SK-N-SH treated with all-trans-retinoic acid at 6 μM for 48 hours (cell line): Measurements from ENCODE around the gene RNFT2.

Experiments used
- ATAC-seq: fragments of 200-7000 bp; cut with Tn5 transposase; 3 replicates; pipeline ENCODE4 v1.9.1; 2020; ENCODE audit warnings: mild to moderate bottlenecking, moderate library complexity
- ARNTL ChIP-seq: fragments of 450-650 bp; formaldehyde crosslinking; IDR thresholded peaks from 2 replicates; pipeline ENCODE4 v1.5.0; 2020; ENCODE audit warnings: low read depth, mild to moderate bottlenecking, moderate library complexity, borderline replicate concordance
- BACH2 ChIP-seq: fragments of 250-450 bp; sonication (Bioruptor Pico); IDR thresholded peaks from 2 replicates; pipeline ENCODE4 v1.9.0; 2021; ENCODE audit warnings: mild to moderate bottlenecking, borderline replicate concordance
- GLIS3 ChIP-seq: fragments of 250-450 bp; sonication (Bioruptor Pico); IDR thresholded peaks from 2 replicates; pipeline ENCODE4 v1.5.0; 2020; ENCODE audit warnings: mild to moderate bottlenecking, moderate library complexity
- ISL1 ChIP-seq: fragments of 250-450 bp; sonication (Bioruptor Pico); IDR thresholded peaks from 2 replicates; pipeline ENCODE4 v2.1.2; 2022; ENCODE audit warnings: mild to moderate bottlenecking, moderate library complexity
- OSR1 ChIP-seq: fragments of 250-450 bp; sonication (Bioruptor Pico); IDR thresholded peaks from 2 replicates; pipeline ENCODE4 v1.8.0; 2022; ENCODE audit warnings: moderate library complexity, mild to moderate bottlenecking, inconsistent platforms
- PPARA ChIP-seq: fragments of 250-450 bp; sonication (Bioruptor Pico); IDR thresholded peaks from 2 replicates; pipeline ENCODE4 v1.5.0; 2020; ENCODE audit warnings: mild to moderate bottlenecking, borderline replicate concordance
- RARB ChIP-seq: fragments of 250-450 bp; sonication (Bioruptor Pico); IDR thresholded peaks from 2 replicates; pipeline ENCODE4 v1.8.0; 2021; ENCODE audit warnings: mild to moderate bottlenecking, moderate library complexity
- TOX ChIP-seq: fragments of 250-450 bp; sonication (Bioruptor Pico); IDR thresholded peaks from 2 replicates; pipeline ENCODE4 v1.8.0; 2021; ENCODE audit warnings: mild to moderate bottlenecking, moderate library complexity, borderline replicate concordance
- ZC3H10 ChIP-seq: fragments of 250-450 bp; sonication (Bioruptor Pico); IDR thresholded peaks from 2 replicates; pipeline ENCODE4 v1.5.1; 2021; ENCODE audit warnings: mild to moderate bottlenecking, moderate library complexity
- ZFP3 ChIP-seq: fragments of 250-450 bp; sonication (Bioruptor Pico); IDR thresholded peaks from 2 replicates; pipeline ENCODE4 v1.5.0; 2020; ENCODE audit warnings: mild to moderate bottlenecking, moderate library complexity
- ZNF565 ChIP-seq: fragments of 450-650 bp; formaldehyde crosslinking; conservative IDR thresholded peaks from 2 replicates; pipeline ENCODE4 v1.5.0; 2020; ENCODE audit warnings: low read depth, mild to moderate bottlenecking, moderate library complexity
- ZNF70 ChIP-seq: fragments of 450-650 bp; formaldehyde crosslinking; IDR thresholded peaks from 2 replicates; pipeline ENCODE4 v1.5.0; 2020; ENCODE audit warnings: mild to moderate bottlenecking, moderate library complexity
- ZNF8 ChIP-seq: fragments of 450-650 bp; formaldehyde crosslinking; IDR thresholded peaks from 2 replicates; pipeline ENCODE4 v1.5.0; 2020; ENCODE audit warnings: mild to moderate bottlenecking, moderate library complexity
- TF ChIP-seq, protein P1 (sequence below): fragments of 250-450 bp; sonication (Bioruptor Pico); IDR thresholded peaks from 2 replicates; pipeline ENCODE4 v1.8.0; 2021; ENCODE audit warnings: low read depth, mild to moderate bottlenecking, moderate library complexity, borderline replicate concordance
- TF ChIP-seq, protein P2 (sequence below): fragments of 250-450 bp; sonication (Bioruptor Pico); IDR thresholded peaks from 2 replicates; pipeline ENCODE4 v1.5.1; 2020; ENCODE audit warnings: low read depth, mild to moderate bottlenecking, moderate library complexity
- TF ChIP-seq, protein P3 (sequence below): fragments of 250-450 bp; sonication (Bioruptor Pico); IDR thresholded peaks from 2 replicates; pipeline ENCODE4 v1.5.1; 2021; ENCODE audit warnings: mild to moderate bottlenecking, moderate library complexity
- TF ChIP-seq, protein P4 (sequence below): fragments of 250-450 bp; sonication (Bioruptor Pico); IDR thresholded peaks from 2 replicates; pipeline ENCODE4 v1.8.0; 2020; ENCODE audit warnings: mild to moderate bottlenecking, moderate library complexity, borderline replicate concordance
- TF ChIP-seq, protein P5 (sequence below): fragments of 250-450 bp; sonication (Bioruptor Pico); IDR thresholded peaks from 2 replicates; pipeline ENCODE4 v1.5.0; 2020; ENCODE audit warnings: mild to moderate bottlenecking, moderate library complexity

Gene RNFT2

DNA sequence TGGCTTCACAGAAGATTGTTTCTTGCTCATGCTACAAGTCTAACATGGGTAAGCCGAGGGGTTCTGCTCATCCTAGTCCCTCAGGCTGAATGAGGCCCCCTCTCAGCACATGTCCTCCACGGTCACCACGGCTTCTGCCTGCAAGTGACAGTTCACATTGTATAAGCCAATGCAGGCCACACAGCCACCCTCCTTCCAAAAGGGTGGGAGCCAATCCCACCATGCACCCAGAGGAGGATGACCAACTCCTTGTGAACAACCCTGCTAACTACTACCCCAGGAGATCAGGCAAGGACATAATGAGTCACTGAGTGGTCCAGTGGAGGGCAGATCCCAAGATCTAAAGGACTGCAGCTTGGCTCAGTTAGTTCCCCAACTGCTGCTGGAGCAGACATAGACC, 6.3 kb upstream of the RNFT2 start:
- no peak for ATAC-seq
- TF ChIP-seq GLIS3 (CRISPR knock-in tag) = no peak
- TF ChIP-seq ARNTL = no peak
- TF ChIP-seq ZNF8 (CRISPR knock-in tag) = no peak
- no peak for TF ChIP-seq OSR1 (CRISPR knock-in tag)
- TF ChIP-seq, protein P1, sequence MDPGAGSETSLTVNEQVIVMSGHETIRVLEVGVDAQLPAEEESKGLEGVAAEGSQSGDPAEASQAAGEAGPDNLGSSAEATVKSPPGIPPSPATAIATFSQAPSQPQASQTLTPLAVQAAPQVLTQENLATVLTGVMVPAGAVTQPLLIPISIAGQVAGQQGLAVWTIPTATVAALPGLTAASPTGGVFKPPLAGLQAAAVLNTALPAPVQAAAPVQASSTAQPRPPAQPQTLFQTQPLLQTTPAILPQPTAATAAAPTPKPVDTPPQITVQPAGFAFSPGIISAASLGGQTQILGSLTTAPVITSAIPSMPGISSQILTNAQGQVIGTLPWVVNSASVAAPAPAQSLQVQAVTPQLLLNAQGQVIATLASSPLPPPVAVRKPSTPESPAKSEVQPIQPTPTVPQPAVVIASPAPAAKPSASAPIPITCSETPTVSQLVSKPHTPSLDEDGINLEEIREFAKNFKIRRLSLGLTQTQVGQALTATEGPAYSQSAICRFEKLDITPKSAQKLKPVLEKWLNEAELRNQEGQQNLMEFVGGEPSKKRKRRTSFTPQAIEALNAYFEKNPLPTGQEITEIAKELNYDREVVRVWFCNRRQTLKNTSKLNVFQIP (CRISPR knock-in tag) = no peak
- no peak for TF ChIP-seq ISL1
- no peak for TF ChIP-seq ZNF70
- no peak for TF ChIP-seq ZNF565 (CRISPR knock-in tag)
- TF ChIP-seq, protein P2, sequence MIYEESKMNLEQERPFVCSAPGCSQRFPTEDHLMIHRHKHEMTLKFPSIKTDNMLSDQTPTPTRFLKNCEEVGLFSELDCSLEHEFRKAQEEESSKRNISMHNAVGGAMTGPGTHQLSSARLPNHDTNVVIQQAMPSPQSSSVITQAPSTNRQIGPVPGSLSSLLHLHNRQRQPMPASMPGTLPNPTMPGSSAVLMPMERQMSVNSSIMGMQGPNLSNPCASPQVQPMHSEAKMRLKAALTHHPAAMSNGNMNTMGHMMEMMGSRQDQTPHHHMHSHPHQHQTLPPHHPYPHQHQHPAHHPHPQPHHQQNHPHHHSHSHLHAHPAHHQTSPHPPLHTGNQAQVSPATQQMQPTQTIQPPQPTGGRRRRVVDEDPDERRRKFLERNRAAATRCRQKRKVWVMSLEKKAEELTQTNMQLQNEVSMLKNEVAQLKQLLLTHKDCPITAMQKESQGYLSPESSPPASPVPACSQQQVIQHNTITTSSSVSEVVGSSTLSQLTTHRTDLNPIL (CRISPR knock-in tag) = no peak
- TF ChIP-seq, protein P3, sequence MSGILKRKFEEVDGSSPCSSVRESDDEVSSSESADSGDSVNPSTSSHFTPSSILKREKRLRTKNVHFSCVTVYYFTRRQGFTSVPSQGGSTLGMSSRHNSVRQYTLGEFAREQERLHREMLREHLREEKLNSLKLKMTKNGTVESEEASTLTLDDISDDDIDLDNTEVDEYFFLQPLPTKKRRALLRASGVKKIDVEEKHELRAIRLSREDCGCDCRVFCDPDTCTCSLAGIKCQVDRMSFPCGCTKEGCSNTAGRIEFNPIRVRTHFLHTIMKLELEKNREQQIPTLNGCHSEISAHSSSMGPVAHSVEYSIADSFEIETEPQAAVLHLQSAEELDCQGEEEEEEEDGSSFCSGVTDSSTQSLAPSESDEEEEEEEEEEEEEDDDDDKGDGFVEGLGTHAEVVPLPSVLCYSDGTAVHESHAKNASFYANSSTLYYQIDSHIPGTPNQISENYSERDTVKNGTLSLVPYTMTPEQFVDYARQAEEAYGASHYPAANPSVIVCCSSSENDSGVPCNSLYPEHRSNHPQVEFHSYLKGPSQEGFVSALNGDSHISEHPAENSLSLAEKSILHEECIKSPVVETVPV = no peak

DNA sequence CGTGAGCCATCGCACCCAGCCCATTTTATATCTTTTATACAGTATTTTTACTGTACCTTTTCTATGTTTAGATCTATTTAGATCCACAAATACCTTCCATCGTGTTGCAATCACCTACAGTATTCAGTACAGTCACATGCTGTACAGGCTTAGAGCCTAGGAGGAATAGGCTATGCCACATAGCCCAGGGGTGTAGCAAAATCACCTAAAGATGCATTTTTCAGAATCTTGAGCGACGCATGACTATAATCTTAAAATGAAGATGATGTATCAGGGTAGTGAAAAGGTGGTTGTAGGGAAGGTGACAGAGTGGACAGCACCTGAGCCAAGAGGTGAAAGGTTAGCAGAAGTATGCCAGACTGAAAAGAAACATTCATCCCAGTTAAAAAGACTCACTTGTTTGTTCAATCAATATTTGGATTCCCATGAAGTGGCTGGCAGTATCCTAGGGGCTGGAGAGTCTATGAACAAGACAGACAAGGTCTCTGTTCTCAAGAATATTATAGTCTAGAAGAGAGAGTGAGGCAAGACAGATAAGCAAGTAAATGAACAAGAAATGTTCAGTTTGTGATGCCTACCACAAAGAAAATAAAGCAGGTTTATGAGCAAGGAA, 3.9 kb upstream of the RNFT2 start:
- no peak for TF ChIP-seq ZNF565 (CRISPR knock-in tag)
- TF ChIP-seq GLIS3 (CRISPR knock-in tag) = no peak
- TF ChIP-seq ZFP3 (CRISPR knock-in tag) = no peak
- TF ChIP-seq ZNF8 (CRISPR knock-in tag) = no peak
- TF ChIP-seq PPARA (CRISPR knock-in tag) = no peak
- TF ChIP-seq, protein P3 = no peak
- no peak for TF ChIP-seq TOX
- TF ChIP-seq, protein P1 (CRISPR knock-in tag) = no peak
- TF ChIP-seq OSR1 (CRISPR knock-in tag) = no peak
- no peak for TF ChIP-seq ISL1
- TF ChIP-seq, protein P4, sequence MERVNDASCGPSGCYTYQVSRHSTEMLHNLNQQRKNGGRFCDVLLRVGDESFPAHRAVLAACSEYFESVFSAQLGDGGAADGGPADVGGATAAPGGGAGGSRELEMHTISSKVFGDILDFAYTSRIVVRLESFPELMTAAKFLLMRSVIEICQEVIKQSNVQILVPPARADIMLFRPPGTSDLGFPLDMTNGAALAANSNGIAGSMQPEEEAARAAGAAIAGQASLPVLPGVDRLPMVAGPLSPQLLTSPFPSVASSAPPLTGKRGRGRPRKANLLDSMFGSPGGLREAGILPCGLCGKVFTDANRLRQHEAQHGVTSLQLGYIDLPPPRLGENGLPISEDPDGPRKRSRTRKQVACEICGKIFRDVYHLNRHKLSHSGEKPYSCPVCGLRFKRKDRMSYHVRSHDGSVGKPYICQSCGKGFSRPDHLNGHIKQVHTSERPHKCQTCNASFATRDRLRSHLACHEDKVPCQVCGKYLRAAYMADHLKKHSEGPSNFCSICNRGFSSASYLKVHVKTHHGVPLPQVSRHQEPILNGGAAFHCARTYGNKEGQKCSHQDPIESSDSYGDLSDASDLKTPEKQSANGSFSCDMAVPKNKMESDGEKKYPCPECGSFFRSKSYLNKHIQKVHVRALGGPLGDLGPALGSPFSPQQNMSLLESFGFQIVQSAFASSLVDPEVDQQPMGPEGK = no peak
- no peak for TF ChIP-seq ZC3H10 (CRISPR knock-in tag)
- TF ChIP-seq ARNTL = no peak
- TF ChIP-seq RARB = no peak
- no peak for TF ChIP-seq BACH2 (CRISPR knock-in tag)
- TF ChIP-seq, protein P5, sequence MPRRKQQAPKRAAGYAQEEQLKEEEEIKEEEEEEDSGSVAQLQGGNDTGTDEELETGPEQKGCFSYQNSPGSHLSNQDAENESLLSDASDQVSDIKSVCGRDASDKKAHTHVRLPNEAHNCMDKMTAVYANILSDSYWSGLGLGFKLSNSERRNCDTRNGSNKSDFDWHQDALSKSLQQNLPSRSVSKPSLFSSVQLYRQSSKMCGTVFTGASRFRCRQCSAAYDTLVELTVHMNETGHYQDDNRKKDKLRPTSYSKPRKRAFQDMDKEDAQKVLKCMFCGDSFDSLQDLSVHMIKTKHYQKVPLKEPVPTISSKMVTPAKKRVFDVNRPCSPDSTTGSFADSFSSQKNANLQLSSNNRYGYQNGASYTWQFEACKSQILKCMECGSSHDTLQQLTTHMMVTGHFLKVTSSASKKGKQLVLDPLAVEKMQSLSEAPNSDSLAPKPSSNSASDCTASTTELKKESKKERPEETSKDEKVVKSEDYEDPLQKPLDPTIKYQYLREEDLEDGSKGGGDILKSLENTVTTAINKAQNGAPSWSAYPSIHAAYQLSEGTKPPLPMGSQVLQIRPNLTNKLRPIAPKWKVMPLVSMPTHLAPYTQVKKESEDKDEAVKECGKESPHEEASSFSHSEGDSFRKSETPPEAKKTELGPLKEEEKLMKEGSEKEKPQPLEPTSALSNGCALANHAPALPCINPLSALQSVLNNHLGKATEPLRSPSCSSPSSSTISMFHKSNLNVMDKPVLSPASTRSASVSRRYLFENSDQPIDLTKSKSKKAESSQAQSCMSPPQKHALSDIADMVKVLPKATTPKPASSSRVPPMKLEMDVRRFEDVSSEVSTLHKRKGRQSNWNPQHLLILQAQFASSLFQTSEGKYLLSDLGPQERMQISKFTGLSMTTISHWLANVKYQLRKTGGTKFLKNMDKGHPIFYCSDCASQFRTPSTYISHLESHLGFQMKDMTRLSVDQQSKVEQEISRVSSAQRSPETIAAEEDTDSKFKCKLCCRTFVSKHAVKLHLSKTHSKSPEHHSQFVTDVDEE (CRISPR knock-in tag) = no peak
- no peak for ATAC-seq
